H9 (cell line): ENCODE measurements around the gene ZSCAN16. TPM values are rescaled to one million over a fixed set of nuclear protein-coding genes. Genes with fewer than 3 reads are reported as not detected.
A peak's percentile ranks its signal among the peaks of the same experiment; 100 is the strongest.

Experiments used
- DNase-seq: peaks from one replicate; pipeline ENCODE4 v3.0.0-alpha.2; 2017
- H2AFZ ChIP-seq: one replicate; pipeline ENCODE4 v1.6.1; 2013; ENCODE audit warnings: mild to moderate bottlenecking, low read length, control low read depth, moderate library complexity
- H2AK5ac ChIP-seq: 2 replicates; pipeline ENCODE4 v1.6.1; 2013; ENCODE audit warnings: low read length, control low read depth, mixed read lengths; ENCODE audit not compliant: insufficient read length
- H2BK120ac ChIP-seq: one replicate; pipeline ENCODE4 v1.6.1; 2013; ENCODE audit warnings: low read depth, mild to moderate bottlenecking, low read length, control low read depth, inconsistent platforms; ENCODE audit not compliant: poor library complexity, severe bottlenecking
- H2BK12ac ChIP-seq: 2 replicates; pipeline ENCODE4 v1.6.1; 2013; ENCODE audit warnings: low read length, control low read depth, mixed read lengths, low read depth; ENCODE audit not compliant: insufficient read length
- H2BK15ac ChIP-seq: 2 replicates; pipeline ENCODE4 v1.6.1; 2013; ENCODE audit warnings: low read depth, low read length, control low read depth
- H2BK20ac ChIP-seq: one replicate; pipeline ENCODE4 v1.6.1; 2013; ENCODE audit warnings: low read depth, mild to moderate bottlenecking, low read length, control low read depth, inconsistent platforms; ENCODE audit not compliant: poor library complexity, severe bottlenecking
- H2BK5ac ChIP-seq: 2 replicates; pipeline ENCODE4 v1.6.1; 2013; ENCODE audit warnings: low read length, control low read depth, mixed read lengths; ENCODE audit not compliant: insufficient read length
- H3K14ac ChIP-seq: 2 replicates; pipeline ENCODE4 v1.6.1; 2013; ENCODE audit warnings: low read length, control low read depth; ENCODE audit not compliant: insufficient read depth
- H3K18ac ChIP-seq: 2 replicates; pipeline ENCODE4 v1.6.1; 2013; ENCODE audit warnings: low read depth, mild to moderate bottlenecking, mixed read lengths, low read length, control low read depth; ENCODE audit not compliant: insufficient read length
- H3K23ac ChIP-seq: 2 replicates; pipeline ENCODE4 v1.6.1; 2013; ENCODE audit warnings: low read length, control low read depth, mixed read lengths, low read depth; ENCODE audit not compliant: insufficient read length
- H3K23me2 ChIP-seq: 2 replicates; pipeline ENCODE4 v1.6.1; 2013; ENCODE audit warnings: low read depth, mild to moderate bottlenecking, mixed read lengths, low read length, control low read depth; ENCODE audit not compliant: insufficient read length, poor library complexity, severe bottlenecking
- H3K27ac ChIP-seq: 2 replicates; pipeline ENCODE4 v1.5.1; 2013; ENCODE audit warnings: low read length, control low read depth, mixed read lengths, low read depth; ENCODE audit not compliant: insufficient read length
- H3K27me3 ChIP-seq: 2 replicates; pipeline ENCODE4 v1.6.1; 2013; ENCODE audit warnings: low read length, control low read depth, inconsistent platforms; ENCODE audit not compliant: insufficient read depth
- H3K4ac ChIP-seq: 2 replicates; pipeline ENCODE4 v1.6.1; 2013; ENCODE audit warnings: low read depth, mild to moderate bottlenecking, control low read depth, inconsistent platforms, low read length, moderate library complexity
- H3K4me1 ChIP-seq: 2 replicates; pipeline ENCODE4 v1.6.1; 2013; ENCODE audit warnings: low read length, control low read depth, inconsistent platforms; ENCODE audit not compliant: insufficient read depth
- H3K4me2 ChIP-seq: 2 replicates; pipeline ENCODE4 v1.6.1; 2013; ENCODE audit warnings: low read length, control low read depth, mixed read lengths; ENCODE audit not compliant: insufficient read length, insufficient read depth
- H3K56ac ChIP-seq: 2 replicates; pipeline ENCODE4 v1.6.1; 2013; ENCODE audit warnings: low read depth, mild to moderate bottlenecking, mixed read lengths, low read length, control low read depth; ENCODE audit not compliant: insufficient read length
- H3K79me1 ChIP-seq: 2 replicates; pipeline ENCODE4 v1.6.1; 2013; ENCODE audit warnings: low read depth, mild to moderate bottlenecking, moderate library complexity, low read length, control low read depth, inconsistent platforms; ENCODE audit not compliant: insufficient read depth, poor library complexity, severe bottlenecking
- H3K79me2 ChIP-seq: 2 replicates; pipeline ENCODE4 v1.6.1; 2013; ENCODE audit warnings: low read length, control low read depth, inconsistent platforms; ENCODE audit not compliant: insufficient read depth
- H3K9ac ChIP-seq: 2 replicates; pipeline ENCODE4 v1.6.1; 2013; ENCODE audit warnings: low read length, control low read depth, mixed read lengths; ENCODE audit not compliant: insufficient read length; ENCODE audit errors: extremely low read depth
- H3K9me3 ChIP-seq: one replicate; pipeline ENCODE4 v1.6.1; 2013; ENCODE audit warnings: low read depth, low read length, inconsistent platforms; ENCODE audit not compliant: control insufficient read depth
- H3T11ph ChIP-seq: one replicate; pipeline ENCODE4 v1.6.1; 2013; ENCODE audit warnings: mild to moderate bottlenecking, low read length, control low read depth, inconsistent platforms
- H4K20me1 ChIP-seq: one replicate; pipeline ENCODE4 v1.6.1; 2013; ENCODE audit not compliant: control insufficient read depth, insufficient read length, insufficient read depth
- H4K5ac ChIP-seq: 2 replicates; pipeline ENCODE4 v1.6.1; 2013; ENCODE audit warnings: low read depth, mild to moderate bottlenecking, mixed read lengths, low read length, control low read depth; ENCODE audit not compliant: insufficient read length
- H4K8ac ChIP-seq: replicated peaks from 2 replicates; pipeline ENCODE4 v1.6.1; 2013; ENCODE audit warnings: low read length, control low read depth, mixed read lengths, low read depth; ENCODE audit not compliant: insufficient read length
- H4K91ac ChIP-seq: 2 replicates; pipeline ENCODE4 v1.6.1; 2013; ENCODE audit warnings: low read depth, mild to moderate bottlenecking, moderate library complexity, mixed read lengths, low read length, control low read depth; ENCODE audit not compliant: insufficient read length
- H3K27ac Mint-ChIP-seq, 3 experiments: 2 replicates in 2 of 3; 3 replicates in 1 of 3; pipeline ENCODE4 v1.8.0; 2020 to 2021; ENCODE audit warnings: mixed read lengths in 3 of 3, mild to moderate bottlenecking in 1 of 3, moderate library complexity in 1 of 3
- H3K27me3 Mint-ChIP-seq: 2 replicates; pipeline ENCODE4 v1.8.0; 2021; ENCODE audit warnings: low read depth, mild to moderate bottlenecking, moderate library complexity, mixed read lengths
- H3K36me3 Mint-ChIP-seq, 3 experiments: 2 replicates in 2 of 3; 3 replicates in 1 of 3; pipeline ENCODE4 v1.8.0; 2020 to 2021; ENCODE audit warnings: low read depth in 3 of 3, mixed read lengths in 3 of 3; ENCODE audit not compliant: insufficient read depth in 1 of 3
- H3K4me1 Mint-ChIP-seq, 2 experiments: 2 replicates each; pipeline ENCODE4 v1.8.0; 2020; ENCODE audit warnings: mixed read lengths in 2 of 2
- H3K4me3 Mint-ChIP-seq, 2 experiments: 2 replicates in 1 of 2; 3 replicates in 1 of 2; pipeline ENCODE4 v1.8.0; 2020 to 2021; ENCODE audit warnings: mild to moderate bottlenecking in 2 of 2, mixed read lengths in 2 of 2, moderate library complexity in 1 of 2
- H3K9me3 Mint-ChIP-seq, 2 experiments: 2 replicates in 1 of 2; 3 replicates in 1 of 2; pipeline ENCODE4 v1.8.0; 2020; ENCODE audit warnings: mild to moderate bottlenecking in 2 of 2, mixed read lengths in 2 of 2, moderate library complexity in 1 of 2
- CTCF ChIP-seq: fragments of 200-600 bp; sonication (generic); conservative IDR thresholded peaks from 3 replicates; pipeline ENCODE4 v1.8.0; 2021; ENCODE audit warnings: antibody characterized with exemption, mild to moderate bottlenecking
- WGBS: extraction: QIAGEN DNeasy Blood & Tissue Kit; methylation state at CpG from one replicate; pipeline ENCODE4 v1.1.7; 2013; ENCODE audit warnings: missing lambda C conversion rate, low lambda C conversion rate, mixed read lengths; ENCODE audit not compliant: insufficient read length; ENCODE audit errors: extremely low coverage; 5-methylcytosine and 5-hydroxymethylcytosine counted together
- total RNA-seq: library from RNA; stranded (reverse); gene quantifications from 2 replicates; pipeline ENCODE4 v1.2.1, GENCODE V29; 2021

The ZSCAN16 gene
- total RNA-seq, 1 experiment from 2014 or later = 11.0 TPM

- peaks cover 23% of the 10 kb centered on the region for H3K27me3 Mint-ChIP-seq
- Histone ChIP-seq H2BK20ac (no peak overlapping the region), H2BK120ac (no peak overlapping the region), H3T11ph (no peak overlapping the region), H2AFZ (peak overlapping the region; percentile 78), H3K4ac (no peak overlapping the region), H3K9ac (peak overlapping the region; percentile 88), H3K23me2 (peaks cover 19% of the 10 kb centered on the region), H3K79me1 (no peaks in the 10 kb centered on the region), H3K27ac (no peak overlapping the region), H3K18ac (no peak overlapping the region), H2BK15ac (0 out of 2 replicates have a peak overlapping the region, but pooled peaks have one; percentile 45), H2BK5ac (no peak overlapping the region), H3K79me2 (no peaks in the 10 kb centered on the region; the same call in 1 of the 2 replicates), H3K4me2 (peak overlapping the region; percentile 75), H3K23ac (no peak overlapping the region), H2AK5ac (no peak overlapping the region), H4K20me1 (no peaks in the 10 kb centered on the region), H4K91ac (no peak overlapping the region), H4K8ac (no peak overlapping the region), H3K9me3 (no peaks in the 10 kb centered on the region), H3K56ac (no peak overlapping the region), H3K14ac (peak overlapping the region; percentile 86), H4K5ac (no peak overlapping the region), H3K27me3 (no peaks in the 10 kb centered on the region; the same call in 1 of the 2 replicates), H3K4me1 (peaks cover 4% of the 10 kb centered on the region; the same call in 1 of the 2 replicates), H2BK12ac (no peak overlapping the region)
- H3K4me1 Mint-ChIP-seq = peaks cover 19 to 25% of the 10 kb centered on the region in 2 experiments
- H3K27ac Mint-ChIP-seq = peak overlapping the region; percentile 86 to 97 (median 94)
- peak; percentile 88 for DNase-seq
- WGBS = no CpG with 5 or more reads among the region's 58 CpGs
- H3K9me3 Mint-ChIP-seq = no peaks in the 10 kb centered on the region
- H3K4me3 Mint-ChIP-seq = peak overlapping the region; percentile 90 to 97
- no peak for TF ChIP-seq CTCF
- peaks cover 0 to 13% (median 3%) of the 10 kb centered on the region in 3 experiments; a peak in 5 of 7 replicates for H3K36me3 Mint-ChIP-seq
These were observed 12.4 kb downstream of the ZSCAN16 start for GRCh38 chr6:28136585-28137504.
